ENCODE data around the gene JUNB. TPM values are rescaled to one million over a fixed set of nuclear protein-coding genes. Genes with fewer than 3 reads are reported as not detected.
"Not testable (repeated sequence)": the region's sequence is repeated elsewhere in the genome, so short reads cannot be mapped to it uniquely, and the experiment has no call there.

JUNB gene
- total and polyA plus RNA-seq, 2 of the 13 experiments (the other 11 are each of a cell fraction or from before 2014, with no cell fraction given) = 7.7 to 8.2 TPM

DNA sequence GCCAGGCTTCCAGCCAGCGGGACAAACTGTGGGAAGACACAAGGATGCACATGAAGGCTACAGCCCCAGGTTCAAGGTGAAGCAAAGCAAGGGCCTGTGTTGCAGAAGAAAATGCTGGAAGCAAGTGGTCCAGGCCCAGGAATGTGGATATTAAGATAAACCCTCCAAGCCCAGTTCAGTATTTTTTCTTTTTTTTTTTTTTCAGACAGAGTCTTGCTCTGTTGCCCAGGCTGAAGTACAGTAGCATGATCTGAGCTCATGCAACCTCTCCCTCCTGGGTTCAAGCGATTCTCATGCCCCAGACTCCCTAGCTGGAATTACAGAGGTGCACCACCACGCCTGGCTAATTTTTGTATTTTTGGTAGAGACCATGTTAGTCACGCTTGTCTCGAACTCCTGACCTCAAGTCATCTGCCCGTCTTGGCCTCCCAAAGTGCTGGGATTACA, 5.9 kb downstream of the JUNB start:
- BruUV-seq (replicated peaks) = no TSS peak
- CTCF ChIA-PET (ENCODE audit: low intra/inter-chr PET ratio, low total read pairs) = interaction anchor here (1.2 to 3.7 kb wide), 6 partner anchors 19 to 37 kb away, joined by 5 to 54 read pairs (median 10); partner anchors contain the start of gene HOOK2
- intact Hi-C loops (cut with micrococcal nuclease; ENCODE audit: unreplicated experiment) (no loop called here), in situ Hi-C loops (cut with HindIII; ENCODE audit: extremely low pct_ligation_motif_present, low pct_unique_long_range_greater_than_20kb) (no loop called here)
- Histone ChIP-seq H3K27ac (ENCODE audit: extremely low read length, insufficient read depth, low read length) (no peak overlapping the region), H3K27me3 (ENCODE audit: control insufficient read depth in 1 of 2, insufficient read depth in 2 of 2, low read length in 2 of 2) (no peaks in the 10 kb centered on the region; a peak in 1 of 5 replicates), H3K4me2 (ENCODE audit: low read depth, low read length) (no peak overlapping the region), H3K4me1 (ENCODE audit: insufficient read depth, low read length) (peaks cover 39% of the 10 kb centered on the region), H2AFZ (ENCODE audit: low read length) (no peak overlapping the region), H3K36me3 (replicated peaks in 1 of 2; ENCODE audit: control insufficient read depth in 1 of 2, insufficient read depth in 2 of 2, low read length in 2 of 2) (peaks cover 2 to 12% of the 10 kb centered on the region in 2 experiments; a peak in 4 of 5 replicates), H3K4me3 (replicated peaks in 1 of 3; ENCODE audit: insufficient read depth in 1 of 3, low read depth in 2 of 3, low read length in 3 of 3) (no peak overlapping the region), H3K9me3 (ENCODE audit: low read length) (no peaks in the 10 kb centered on the region), H3K9ac (ENCODE audit: insufficient read depth, low read depth, low read length) (no peak overlapping the region), H3K79me2 (ENCODE audit: insufficient read depth, low read length) (peaks cover 21% of the 10 kb centered on the region), H4K20me1 (ENCODE audit: insufficient read depth, low read length) (peaks cover 5% of the 10 kb centered on the region; the same call in 1 of the 2 replicates)
- POLR2A ChIA-PET = interaction anchor here (0.7 to 1.8 kb wide), 3 partner anchors 9 to 53 kb away, joined by 3 to 9 read pairs (median 3); partner anchors contain the start of gene RNASEH2A
- DNase-seq (ENCODE audit: low spot score) = no peak
- no peak for FAIRE-seq
- 96% methylated on average over 6 of the region's 6 CpGs for WGBS (ENCODE audit: low lambda C conversion rate)
- TF ChIP-seq ZNF30 (CRISPR knock-in tag; IDR thresholded peaks at IDR 0.05) (0 out of 2 replicates have a peak, but pooled peaks have one; percentile 9), ZNF550 (CRISPR knock-in tag; IDR thresholded peaks at IDR 0.05; ENCODE audit: borderline replicate concordance) (no peak)
- no peak for ATAC-seq

DNA sequence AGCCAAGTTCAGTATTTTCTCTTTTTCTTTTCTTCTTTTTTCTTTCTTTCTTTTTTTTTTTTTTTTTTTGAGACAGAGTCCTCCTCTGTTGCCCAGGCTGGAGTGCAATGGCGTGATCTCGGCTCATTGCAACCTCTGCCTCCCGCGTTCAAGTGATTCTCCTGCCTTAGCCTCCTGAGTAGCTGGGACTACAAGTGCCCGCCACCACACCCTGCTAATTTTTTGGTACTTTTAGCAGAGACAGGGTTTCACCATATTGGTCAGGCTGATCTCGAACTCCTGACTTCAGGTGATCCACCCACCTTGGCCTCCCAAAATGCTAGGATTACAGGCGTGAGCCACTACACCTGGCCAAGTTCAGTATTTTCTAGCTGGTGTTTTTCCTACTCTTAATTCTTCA, 6.3 kb downstream of the JUNB start:
- 98% methylated on average over 7 of the region's 7 CpGs for WGBS (ENCODE audit: low lambda C conversion rate)
- in situ Hi-C loops (cut with HindIII; ENCODE audit: extremely low pct_ligation_motif_present, low pct_unique_long_range_greater_than_20kb); H3K27ac ChIP-seq (ENCODE audit: extremely low read length, insufficient read depth, low read length); H3K9ac ChIP-seq (ENCODE audit: insufficient read depth, low read depth, low read length); H3K4me3 ChIP-seq (replicated peaks in 1 of 3; ENCODE audit: insufficient read depth in 1 of 3, low read depth in 2 of 3, low read length in 3 of 3); intact Hi-C loops (cut with micrococcal nuclease; ENCODE audit: unreplicated experiment); DNase-seq (ENCODE audit: low spot score); BruUV-seq (replicated peaks); H2AFZ ChIP-seq (ENCODE audit: low read length); H4K20me1 ChIP-seq (ENCODE audit: insufficient read depth, low read length); H3K9me3 ChIP-seq (ENCODE audit: low read length); FAIRE-seq; H3K27me3 ChIP-seq (ENCODE audit: control insufficient read depth in 1 of 2, insufficient read depth in 2 of 2, low read length in 2 of 2); H3K4me2 ChIP-seq (ENCODE audit: low read depth, low read length); ATAC-seq: not testable (repeated sequence)
- peaks cover 44% of the 10 kb centered on the region for H3K4me1 ChIP-seq (ENCODE audit: insufficient read depth, low read length)
- ChIA-PET CTCF (ENCODE audit: low intra/inter-chr PET ratio, low total read pairs) (interaction anchor here (2.5 to 3.7 kb wide), 2 partner anchors 19 to 32 kb away, joined by 34 to 54 read pairs; no protein-coding TSS in a partner anchor), POLR2A (interaction anchor here (0.7 to 1.8 kb wide), 4 partner anchors 9 to 53 kb away, joined by 3 to 9 read pairs (median 4); partner anchors contain the start of gene RNASEH2A)
- peaks cover 17% of the 10 kb centered on the region for H3K79me2 ChIP-seq (ENCODE audit: insufficient read depth, low read length)
- H3K36me3 ChIP-seq (replicated peaks in 1 of 2; ENCODE audit: control insufficient read depth in 1 of 2, insufficient read depth in 2 of 2, low read length in 2 of 2) = peaks cover 2 to 12% of the 10 kb centered on the region in 2 experiments; a peak in 4 of 5 replicates

Measured in HepG2 (cell line).